Measurements from ENCODE around the gene INHBB.
A peak's percentile ranks its signal among the peaks of the same experiment; 100 is the strongest.
"Not testable (repeated sequence)": the region's sequence is repeated elsewhere in the genome, so short reads cannot be mapped to it uniquely, and the experiment has no call there.

The INHBB gene

GRCh38 chr2:120308038-120308910 lies 37.7 kb upstream of the INHBB start:
- peaks cover 8% of the 10 kb centered on the region for H3K36me3 ChIP-seq (ENCODE audit: insufficient read depth, low read length)
- H3K27me3 ChIP-seq (ENCODE audit: control insufficient read depth, insufficient read depth, low read length), result no peaks in the 10 kb centered on the region
- no peak overlapping the region for H3K4me3 ChIP-seq (ENCODE audit: low read length)
- no peaks in the 10 kb centered on the region for H3K9me3 ChIP-seq (replicated peaks; ENCODE audit: low read length)
- no peaks in the 10 kb centered on the region for H3K4me1 ChIP-seq (ENCODE audit: control insufficient read depth, insufficient read depth, low read length)
- no peak overlapping the region for H3K4me2 ChIP-seq (ENCODE audit: low read length)
- no peak overlapping the region for H3K9ac ChIP-seq (ENCODE audit: low read depth, low read length)

- Histone ChIP-seq H3K9ac (ENCODE audit: low read depth, low read length) (no peak overlapping the region), H3K4me3 (ENCODE audit: low read length) (no peak overlapping the region), H3K27me3 (ENCODE audit: control insufficient read depth, insufficient read depth, low read length) (peaks cover 4% of the 10 kb centered on the region), H3K36me3 (ENCODE audit: insufficient read depth, low read length) (peaks cover 5% of the 10 kb centered on the region), H3K4me2 (ENCODE audit: low read length) (no peak overlapping the region), H3K9me3 (replicated peaks; ENCODE audit: low read length) (no peaks in the 10 kb centered on the region), H3K4me1 (ENCODE audit: control insufficient read depth, insufficient read depth, low read length) (no peaks in the 10 kb centered on the region)
Observed at GRCh38 chr2:120310136-120310535, 35.8 kb upstream of the INHBB start.

GRCh38 chr2:120310841-120311240 lies 35.1 kb upstream of the INHBB start:
- not testable (repeated sequence) for H3K9ac ChIP-seq (ENCODE audit: low read depth, low read length); H3K9me3 ChIP-seq (replicated peaks; ENCODE audit: low read length); H3K36me3 ChIP-seq (ENCODE audit: insufficient read depth, low read length); H3K4me3 ChIP-seq (ENCODE audit: low read length); H3K4me1 ChIP-seq (ENCODE audit: control insufficient read depth, insufficient read depth, low read length); H3K4me2 ChIP-seq (ENCODE audit: low read length); H3K27me3 ChIP-seq (ENCODE audit: control insufficient read depth, insufficient read depth, low read length)

GRCh38 chr2:120312076-120312475 lies 33.9 kb upstream of the INHBB start:
- Histone ChIP-seq H3K9me3 (replicated peaks; ENCODE audit: low read length) (no peaks in the 10 kb centered on the region), H3K4me1 (ENCODE audit: control insufficient read depth, insufficient read depth, low read length) (no peaks in the 10 kb centered on the region), H3K4me3 (ENCODE audit: low read length) (no peak overlapping the region), H3K9ac (ENCODE audit: low read depth, low read length) (no peak overlapping the region), H3K27me3 (ENCODE audit: control insufficient read depth, insufficient read depth, low read length) (peaks cover 8% of the 10 kb centered on the region), H3K4me2 (ENCODE audit: low read length) (no peak overlapping the region), H3K36me3 (ENCODE audit: insufficient read depth, low read length) (no peaks in the 10 kb centered on the region)

- Histone ChIP-seq H3K36me3 (ENCODE audit: insufficient read depth, low read length) (no peaks in the 10 kb centered on the region), H3K27me3 (ENCODE audit: control insufficient read depth, insufficient read depth, low read length) (peaks cover 10% of the 10 kb centered on the region), H3K4me2 (ENCODE audit: low read length) (peak overlapping the region; percentile 82), H3K9me3 (replicated peaks; ENCODE audit: low read length) (no peaks in the 10 kb centered on the region), H3K9ac (ENCODE audit: low read depth, low read length) (peak overlapping the region; percentile 47), H3K4me3 (ENCODE audit: low read length) (peak overlapping the region; percentile 68), H3K4me1 (ENCODE audit: control insufficient read depth, insufficient read depth, low read length) (no peaks in the 10 kb centered on the region)
Observed at GRCh38 chr2:120312860-120313694, 32.9 kb upstream of the INHBB start.

- H3K4me2 ChIP-seq (ENCODE audit: low read length), result peak overlapping the region; percentile 82
- no peaks in the 10 kb centered on the region for H3K9me3 ChIP-seq (replicated peaks; ENCODE audit: low read length)
- H3K27me3 ChIP-seq (ENCODE audit: control insufficient read depth, insufficient read depth, low read length), result peaks cover 16% of the 10 kb centered on the region
- peak overlapping the region; percentile 68 for H3K4me3 ChIP-seq (ENCODE audit: low read length)
- no peaks in the 10 kb centered on the region for H3K36me3 ChIP-seq (ENCODE audit: insufficient read depth, low read length)
- H3K9ac ChIP-seq (ENCODE audit: low read depth, low read length), result peak overlapping the region; percentile 47
- H3K4me1 ChIP-seq (ENCODE audit: control insufficient read depth, insufficient read depth, low read length), result no peaks in the 10 kb centered on the region
Observed at GRCh38 chr2:120313695-120314615, 32.0 kb upstream of the INHBB start.

- Histone ChIP-seq H3K27me3 (ENCODE audit: control insufficient read depth, insufficient read depth, low read length) (peaks cover 19% of the 10 kb centered on the region), H3K9me3 (replicated peaks; ENCODE audit: low read length) (no peaks in the 10 kb centered on the region), H3K9ac (ENCODE audit: low read depth, low read length) (no peak overlapping the region), H3K36me3 (ENCODE audit: insufficient read depth, low read length) (no peaks in the 10 kb centered on the region), H3K4me2 (ENCODE audit: low read length) (no peak overlapping the region), H3K4me3 (ENCODE audit: low read length) (no peak overlapping the region), H3K4me1 (ENCODE audit: control insufficient read depth, insufficient read depth, low read length) (no peaks in the 10 kb centered on the region)
Observed at GRCh38 chr2:120314690-120315366, 31.1 kb upstream of the INHBB start.

GRCh38 chr2:120315367-120316033 lies 30.4 kb upstream of the INHBB start:
- H3K4me2 ChIP-seq (ENCODE audit: low read length), result no peak overlapping the region
- H3K36me3 ChIP-seq (ENCODE audit: insufficient read depth, low read length), result no peaks in the 10 kb centered on the region
- no peaks in the 10 kb centered on the region for H3K9me3 ChIP-seq (replicated peaks; ENCODE audit: low read length)
- no peak overlapping the region for H3K9ac ChIP-seq (ENCODE audit: low read depth, low read length)
- H3K27me3 ChIP-seq (ENCODE audit: control insufficient read depth, insufficient read depth, low read length), result peaks cover 26% of the 10 kb centered on the region
- no peaks in the 10 kb centered on the region for H3K4me1 ChIP-seq (ENCODE audit: control insufficient read depth, insufficient read depth, low read length)
- no peak overlapping the region for H3K4me3 ChIP-seq (ENCODE audit: low read length)

- Histone ChIP-seq H3K9me3 (replicated peaks; ENCODE audit: low read length) (no peaks in the 10 kb centered on the region), H3K4me2 (ENCODE audit: low read length) (no peak overlapping the region), H3K4me3 (ENCODE audit: low read length) (no peak overlapping the region), H3K9ac (ENCODE audit: low read depth, low read length) (no peak overlapping the region), H3K27me3 (ENCODE audit: control insufficient read depth, insufficient read depth, low read length) (peaks cover 26% of the 10 kb centered on the region), H3K36me3 (ENCODE audit: insufficient read depth, low read length) (no peaks in the 10 kb centered on the region), H3K4me1 (ENCODE audit: control insufficient read depth, insufficient read depth, low read length) (no peaks in the 10 kb centered on the region)
Observed at GRCh38 chr2:120316071-120316470, 29.9 kb upstream of the INHBB start.

GRCh38 chr2:120316528-120317179 lies 29.3 kb upstream of the INHBB start:
- Histone ChIP-seq H3K27me3 (ENCODE audit: control insufficient read depth, insufficient read depth, low read length) (peaks cover 26% of the 10 kb centered on the region), H3K9ac (ENCODE audit: low read depth, low read length) (no peak overlapping the region), H3K9me3 (replicated peaks; ENCODE audit: low read length) (no peaks in the 10 kb centered on the region), H3K4me1 (ENCODE audit: control insufficient read depth, insufficient read depth, low read length) (no peaks in the 10 kb centered on the region), H3K4me2 (ENCODE audit: low read length) (no peak overlapping the region), H3K36me3 (ENCODE audit: insufficient read depth, low read length) (no peaks in the 10 kb centered on the region), H3K4me3 (ENCODE audit: low read length) (no peak overlapping the region)

Measured in skeletal muscle satellite cell (primary cell).